Effector CD4-positive, alpha-beta T cell (primary cell): Measurements from ENCODE around the gene B3GNT7.
"Not testable (repeated sequence)": the region's sequence is repeated elsewhere in the genome, so short reads cannot be mapped to it uniquely, and the experiment has no call there.

Experiments
- DNase-seq: peaks from one replicate; pipeline ENCODE4 v3.0.0-alpha.2; 2020

Gene B3GNT7

DNA sequence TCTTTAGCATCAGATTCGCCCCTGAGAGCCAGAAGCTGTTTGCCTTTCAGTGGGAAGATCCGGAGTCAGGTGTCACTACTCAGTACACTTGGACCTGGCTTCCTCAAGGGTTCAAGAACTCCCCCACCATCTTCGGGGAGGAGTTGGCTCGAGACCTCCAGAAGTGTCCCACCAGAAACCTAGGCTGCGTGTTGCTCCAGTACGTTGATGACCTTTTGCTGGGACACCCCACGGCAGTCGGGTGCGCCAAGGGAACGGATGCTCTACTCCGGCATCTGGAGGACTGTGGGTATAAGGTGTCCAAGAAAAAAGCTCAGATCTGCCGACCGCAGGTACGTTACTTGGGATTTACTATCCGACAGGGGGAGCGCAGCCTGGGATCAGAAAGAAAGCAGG lies 8.7 kb downstream of the B3GNT7 start:
- not testable (repeated sequence) for DNase-seq

DNA sequence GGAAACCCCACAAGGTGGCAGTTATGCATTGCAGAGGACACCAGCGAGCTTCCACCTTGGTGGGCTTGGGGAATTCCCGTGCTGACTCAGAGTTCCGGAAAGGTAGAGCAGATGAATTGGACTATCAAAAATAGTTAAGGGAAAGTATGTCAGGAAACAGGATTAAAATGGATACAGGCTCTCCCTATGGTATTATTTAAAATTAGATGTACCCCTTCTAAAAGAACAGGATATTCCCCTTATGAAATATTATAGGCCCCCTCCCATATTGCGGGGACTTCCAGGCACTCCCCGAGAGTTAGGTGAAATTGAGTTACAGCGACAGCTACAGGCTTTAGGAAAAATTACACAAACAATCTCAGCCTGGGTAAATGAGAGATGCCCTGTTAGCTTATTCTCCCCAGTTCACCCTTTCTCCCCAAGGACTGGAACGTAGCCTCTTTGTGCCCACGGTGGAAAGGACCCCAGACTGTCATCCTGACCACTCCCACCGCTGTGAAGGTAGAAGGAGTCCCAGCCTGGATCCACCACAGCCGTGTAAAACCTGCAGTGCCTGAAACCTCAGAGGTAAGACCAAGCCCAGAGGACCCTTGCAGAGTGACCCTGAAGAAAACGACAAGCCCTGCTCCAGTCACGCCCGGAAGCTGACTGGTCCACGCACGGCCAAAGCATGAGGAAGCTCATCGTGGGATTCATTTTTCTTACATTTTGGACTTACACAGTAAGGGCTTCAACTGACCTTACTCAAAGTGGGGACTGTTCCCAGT lies 10.3 kb downstream of the B3GNT7 start:
- DNase-seq = not testable (repeated sequence)

GRCh38 chr2:231407686-231408085 lies 12.2 kb downstream of the B3GNT7 start:
- DNase-seq = not testable (repeated sequence)

DNA sequence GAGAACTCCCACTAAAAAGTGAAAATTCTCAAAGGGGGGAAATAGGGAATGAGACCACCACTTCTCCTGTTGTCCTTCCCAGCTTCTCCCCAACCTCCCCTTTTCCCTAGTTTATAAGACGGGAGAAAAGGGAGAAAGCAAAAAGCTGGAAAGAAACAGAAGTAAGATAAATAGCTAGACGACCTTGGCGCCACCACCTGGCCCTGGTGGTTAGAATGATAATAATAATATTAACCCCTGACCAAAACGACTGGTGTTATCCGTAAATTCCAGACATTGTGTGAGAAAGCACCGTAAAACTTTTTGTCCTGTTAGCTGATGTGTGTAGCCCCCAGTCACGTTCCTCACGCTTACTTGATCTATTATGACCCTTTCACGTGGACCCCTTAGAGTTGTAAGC lies 12.8 kb downstream of the B3GNT7 start:
- DNase-seq = not testable (repeated sequence)

GRCh38 chr2:231409776-231410175 lies 14.3 kb downstream of the B3GNT7 start:
- no peak for DNase-seq

GRCh38 chr2:231410293-231411004 lies 14.9 kb downstream of the B3GNT7 start:
- DNase-seq = no peak

DNA sequence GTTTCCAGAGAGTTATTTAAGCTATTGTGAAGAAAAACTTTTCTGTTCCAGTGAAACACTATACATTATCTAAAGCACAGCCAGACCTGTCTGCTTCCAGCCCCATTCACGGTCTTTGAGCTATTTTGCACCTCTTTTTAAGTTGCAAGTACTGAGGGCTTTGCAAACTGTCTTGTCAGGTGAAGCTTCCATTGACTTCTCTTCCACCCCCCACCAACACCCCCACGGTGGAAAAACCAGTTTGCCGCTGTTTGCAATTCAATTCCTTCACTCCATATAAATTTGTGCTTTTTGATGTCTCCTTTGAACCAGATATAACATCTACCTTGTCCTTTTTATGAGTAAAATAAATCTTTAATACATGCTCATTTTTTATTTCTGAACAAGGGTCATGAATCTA lies 15.7 kb downstream of the B3GNT7 start:
- no peak for DNase-seq

GRCh38 chr2:231411831-231412617 lies 16.5 kb downstream of the B3GNT7 start:
- peak; percentile 40 for DNase-seq

DNA sequence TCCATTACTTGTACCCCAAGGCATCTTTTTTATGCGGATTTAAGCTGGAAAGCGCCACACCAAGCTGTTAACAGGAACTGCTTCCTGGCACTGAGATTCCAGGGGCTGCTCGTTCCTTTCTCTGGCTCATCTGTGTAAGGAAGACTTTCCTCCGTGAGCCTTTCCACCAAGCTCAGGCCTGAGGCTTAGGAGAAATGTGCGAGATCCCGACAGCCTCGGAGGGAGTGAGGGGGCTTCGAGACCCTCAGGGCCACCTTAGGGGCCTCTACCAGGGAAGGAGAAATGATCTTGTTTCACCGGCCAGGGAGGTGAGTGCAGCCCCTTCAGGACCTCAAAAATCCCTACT lies 17.1 kb downstream of the B3GNT7 start:
- DNase-seq = no peak

GRCh38 chr2:231413456-231413855 lies 17.9 kb downstream of the B3GNT7 start:
- no peak for DNase-seq

DNA sequence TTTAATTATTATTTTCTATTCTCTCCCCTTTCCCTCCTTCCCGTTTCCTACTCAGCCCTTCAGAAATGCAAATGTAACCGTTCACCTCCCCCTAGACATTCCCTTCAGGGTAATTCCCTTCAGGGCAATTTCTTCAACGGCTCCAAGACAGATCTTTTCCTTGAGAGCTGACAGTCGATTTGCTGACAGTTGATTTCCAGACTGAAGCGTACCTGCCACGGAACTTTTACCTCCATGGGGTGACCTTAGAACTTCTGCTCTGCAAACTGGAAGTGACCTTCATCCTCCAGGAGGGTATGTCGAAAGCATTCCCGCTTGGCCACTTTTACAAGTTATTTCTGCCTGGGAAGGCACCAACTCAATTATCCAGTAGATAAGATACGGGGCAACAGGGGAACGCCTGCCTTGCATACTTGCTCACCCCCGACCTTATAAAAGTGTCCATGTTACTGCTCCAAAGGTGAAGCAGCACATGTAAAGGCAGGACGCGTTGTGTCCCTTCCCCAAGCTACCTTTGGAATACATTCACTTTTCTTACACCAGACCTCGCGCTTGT lies 18.5 kb downstream of the B3GNT7 start:
- no peak for DNase-seq

GRCh38 chr2:231415029-231415428 lies 19.5 kb downstream of the B3GNT7 start:
- DNase-seq = no peak

- no peak for DNase-seq
Measured at GRCh38 chr2:231418820-231419640, 23.5 kb downstream of the B3GNT7 start.

- no peak for DNase-seq
Measured at GRCh38 chr2:231421051-231421580, 25.6 kb downstream of the B3GNT7 start.

DNA sequence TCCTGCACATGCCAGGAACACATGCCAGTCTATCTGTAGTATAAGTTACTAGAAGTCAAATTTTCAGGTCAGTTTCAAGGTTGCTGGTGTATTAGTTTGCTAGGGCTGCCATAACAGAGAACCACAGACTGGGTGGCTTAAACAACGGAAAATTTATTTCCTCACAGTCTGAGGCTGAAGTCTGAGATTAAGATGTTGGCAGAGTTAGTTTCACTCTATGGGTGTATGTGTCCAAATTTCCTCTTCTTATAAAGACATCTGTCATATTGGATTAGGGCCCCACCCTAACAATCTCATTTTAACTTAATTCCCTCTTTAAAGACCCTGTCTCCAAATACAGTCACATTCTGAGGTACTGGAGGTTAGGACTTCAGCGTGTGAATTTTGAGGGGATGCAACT lies 26.5 kb downstream of the B3GNT7 start:
- DNase-seq = no peak

DNA sequence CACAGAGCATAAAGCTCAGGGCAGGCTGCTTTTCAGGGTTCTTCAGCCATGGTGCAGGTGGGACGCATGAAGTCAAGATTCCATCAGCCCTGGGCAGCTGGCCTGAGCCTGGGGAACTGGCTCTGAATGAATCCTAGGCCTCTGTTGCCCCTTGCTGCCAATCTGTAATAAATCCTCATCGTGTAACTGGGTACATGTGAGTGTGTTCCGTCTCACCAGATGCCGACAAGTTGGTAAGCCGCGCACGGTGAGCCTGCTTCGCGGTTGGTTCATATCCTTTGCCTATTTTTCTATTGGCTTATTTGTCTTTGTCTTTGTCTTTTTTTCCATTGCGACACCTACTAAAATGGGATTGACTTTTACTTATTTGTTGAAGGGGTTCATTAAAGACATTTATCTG lies 27.7 kb downstream of the B3GNT7 start:
- DNase-seq = no peak

DNA sequence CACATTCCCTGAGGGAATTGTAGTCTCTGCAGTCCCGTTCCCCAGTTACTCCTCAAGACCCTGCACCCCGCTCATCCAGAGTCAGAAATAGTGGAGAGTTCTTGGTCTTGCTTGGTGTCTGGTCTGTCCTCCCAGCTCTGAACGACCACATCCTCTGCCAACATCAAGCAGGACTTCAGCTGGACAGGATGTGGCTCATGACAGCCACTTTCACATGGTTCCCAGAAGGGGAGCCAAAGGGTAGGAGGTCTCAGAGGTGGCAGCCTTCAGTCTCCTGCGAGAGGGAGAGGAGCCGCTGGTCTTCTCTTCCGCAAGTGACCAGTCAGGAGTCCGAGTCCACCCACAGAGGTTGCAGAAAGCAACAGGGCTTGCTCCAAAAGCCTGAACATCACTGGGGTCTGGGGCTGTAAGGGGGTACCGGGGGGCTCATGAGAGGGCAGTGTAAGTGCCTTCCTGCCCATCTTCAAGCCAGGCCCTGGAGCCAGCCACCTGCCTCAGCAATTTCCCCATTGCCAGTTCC lies 29.8 kb downstream of the B3GNT7 start:
- no peak for DNase-seq

- peak; percentile 68 for DNase-seq
Measured at GRCh38 chr2:231425811-231426703, 30.5 kb downstream of the B3GNT7 start.

DNA sequence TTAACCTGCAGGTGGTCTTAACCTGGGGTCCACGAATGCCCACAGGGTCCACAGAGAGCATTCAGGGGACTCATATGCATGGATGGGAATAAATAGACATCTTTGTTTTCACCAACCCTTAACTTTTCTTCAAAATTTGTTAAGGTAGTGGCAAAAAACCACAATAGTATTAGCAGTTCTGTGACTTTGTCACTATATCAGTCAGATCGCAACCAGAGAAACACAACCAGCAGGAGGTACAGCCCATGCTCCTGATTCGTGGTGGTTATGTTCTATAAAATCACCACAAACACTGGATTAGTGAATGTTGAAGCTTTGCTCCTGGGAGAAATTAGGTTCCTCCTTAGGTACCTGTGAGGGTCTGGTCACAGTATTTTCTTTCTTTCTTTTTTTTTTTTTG lies 31.6 kb downstream of the B3GNT7 start:
- DNase-seq = no peak

GRCh38 chr2:231429152-231429551 lies 33.6 kb downstream of the B3GNT7 start:
- DNase-seq = no peak

DNA sequence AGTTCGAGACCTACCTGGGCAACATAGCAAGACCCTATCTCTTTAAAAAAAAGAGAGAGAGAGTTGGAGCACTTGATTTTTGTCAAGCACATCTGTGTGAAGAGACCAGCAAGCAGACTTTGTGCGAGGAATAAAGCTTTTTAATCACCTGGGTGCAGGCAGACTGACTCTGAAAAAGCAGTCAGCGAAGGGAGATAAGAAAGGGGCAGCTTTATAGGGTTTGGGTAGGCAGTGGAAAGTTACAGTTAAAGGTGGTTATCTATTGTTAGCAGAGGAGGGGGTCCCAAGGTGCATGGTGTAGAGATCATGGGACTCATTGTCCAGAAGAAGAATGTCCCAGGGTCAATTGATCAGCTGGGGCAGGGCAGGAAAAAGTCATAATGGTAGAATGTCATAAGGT lies 34.4 kb downstream of the B3GNT7 start:
- DNase-seq = no peak
